SK-N-MC (cell line): ENCODE data around the gene DUSP7.

Source experiments
- EZH2 ChIP-seq: fragments of 200-600 bp; sonication (generic); IDR thresholded peaks from one replicate; pipeline ENCODE4 v1.6.1; 2017; ENCODE audit warnings: antibody characterized with exemption
- POLR2AphosphoS5 ChIP-seq: IDR thresholded peaks from 2 replicates; pipeline ENCODE4 v1.6.1; 2012; ENCODE audit warnings: mild to moderate bottlenecking, low read depth, low read length, borderline replicate concordance

DNA sequence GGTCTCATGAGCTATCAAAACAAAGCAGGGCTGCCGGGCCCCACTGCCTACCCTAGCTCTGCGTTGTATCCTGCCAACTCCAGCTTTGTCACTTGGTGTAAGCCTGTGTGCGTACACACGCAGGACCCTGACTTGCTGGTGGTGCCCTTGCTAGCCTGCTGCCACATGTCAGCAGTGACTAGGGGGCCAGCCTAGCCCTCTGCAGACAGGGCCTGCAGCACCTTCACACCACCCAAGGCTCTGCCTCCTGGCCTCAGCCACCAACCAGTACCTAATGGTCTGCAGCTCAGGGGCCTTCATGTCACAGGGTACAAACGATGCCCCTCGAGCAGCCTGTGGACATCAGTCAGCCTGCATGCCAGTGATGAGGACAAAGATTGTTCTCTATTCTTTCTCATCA lies 30.1 kb upstream of the DUSP7 start:
- TF ChIP-seq POLR2AphosphoS5 = no peak
- TF ChIP-seq EZH2 = no peak
